ENCODE data around the gene STRC. TPM values are rescaled to one million over a fixed set of nuclear protein-coding genes. Genes with fewer than 3 reads are reported as not detected.
"Not testable (repeated sequence)": the region's sequence is repeated elsewhere in the genome, so short reads cannot be mapped to it uniquely, and the experiment has no call there.

The STRC gene
- total and polyA plus RNA-seq, 5 experiments from 2014 or later = 0.08 to 5.4 (median 4.2) TPM; not detected in 2

DNA sequence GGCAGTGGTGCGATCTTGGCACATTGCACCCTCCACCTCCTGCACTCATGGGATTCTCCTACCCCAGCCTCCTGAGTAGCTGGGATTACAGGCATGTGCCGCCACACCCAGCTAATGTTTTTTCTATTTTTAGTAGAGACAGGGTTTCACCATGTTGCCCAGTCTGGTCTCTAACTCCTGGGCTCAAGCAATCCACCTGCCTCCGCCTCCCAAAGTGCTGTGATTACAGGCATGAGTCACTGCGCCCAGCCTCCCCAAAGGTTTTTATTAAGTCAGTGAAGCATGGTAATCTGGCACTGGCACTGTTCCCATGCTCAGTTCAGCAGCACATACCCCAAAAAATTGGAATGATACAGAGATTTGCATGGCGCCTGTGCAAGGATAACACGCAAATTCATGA, 16.4 kb downstream of the STRC start:
- H3K27ac Mint-ChIP-seq, H3K9me3 Mint-ChIP-seq, POLR2A ChIA-PET, DNase-seq, H3K4me3 Mint-ChIP-seq, H3K36me3 Mint-ChIP-seq, H3K4me1 Mint-ChIP-seq, ATAC-seq: not testable (repeated sequence)
- peaks cover 12 to 36% (median 28%) of the 10 kb centered on the region in 5 donors for H3K27me3 Mint-ChIP-seq

DNA sequence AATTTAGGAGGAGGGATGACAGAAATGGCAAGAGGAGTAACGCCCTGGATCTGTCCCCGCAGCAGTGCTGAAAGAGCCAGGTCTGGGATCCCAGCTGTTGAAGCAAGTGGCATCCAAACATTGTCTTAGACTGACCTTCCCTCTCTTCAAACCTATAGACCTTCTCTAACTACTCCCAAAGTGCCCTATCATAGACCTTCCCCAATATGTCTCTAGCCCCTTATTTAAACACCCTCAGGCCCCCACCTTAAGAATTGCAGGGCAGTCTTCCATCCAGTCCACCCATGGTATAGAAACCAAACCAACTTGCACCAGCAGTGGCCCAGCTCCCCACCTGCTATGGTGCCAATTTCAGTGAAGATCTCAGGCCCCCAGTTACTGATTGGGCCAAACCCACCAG, 18.4 kb downstream of the STRC start:
- DNase-seq, ATAC-seq, H3K4me1 Mint-ChIP-seq, POLR2A ChIA-PET, H3K9me3 Mint-ChIP-seq, H3K4me3 Mint-ChIP-seq, H3K36me3 Mint-ChIP-seq: not testable (repeated sequence)
- Mint-ChIP-seq H3K27me3 (peaks cover 20 to 46% (median 36%) of the 10 kb centered on the region in 5 donors), H3K27ac (peak overlapping the region in 1 of 10 donors; percentile 37)

DNA sequence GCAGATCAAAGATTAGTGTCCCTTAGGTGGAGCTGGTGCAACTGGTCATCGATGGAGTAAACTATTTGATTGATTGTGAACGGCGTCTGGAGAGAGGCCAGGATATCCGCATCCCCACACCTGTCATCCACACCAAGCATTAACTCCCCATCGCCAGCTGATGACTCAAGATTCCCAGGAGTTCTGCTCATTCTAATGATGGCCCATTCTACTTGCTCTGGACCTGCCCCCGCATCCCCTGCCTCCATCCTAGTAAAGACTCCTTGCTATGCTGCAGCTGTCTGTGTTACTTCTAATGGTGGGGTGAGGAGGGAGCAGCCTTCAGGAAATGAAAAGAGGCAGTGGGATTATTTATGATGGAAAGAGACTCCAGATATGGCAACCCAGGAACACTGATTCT, 19.5 kb downstream of the STRC start:
- H3K36me3 Mint-ChIP-seq, POLR2A ChIA-PET, H3K27ac Mint-ChIP-seq, H3K4me1 Mint-ChIP-seq, DNase-seq, H3K9me3 Mint-ChIP-seq, ATAC-seq, H3K4me3 Mint-ChIP-seq: not testable (repeated sequence)
- H3K27me3 Mint-ChIP-seq = peaks cover 18 to 38% (median 32%) of the 10 kb centered on the region in 5 donors

DNA sequence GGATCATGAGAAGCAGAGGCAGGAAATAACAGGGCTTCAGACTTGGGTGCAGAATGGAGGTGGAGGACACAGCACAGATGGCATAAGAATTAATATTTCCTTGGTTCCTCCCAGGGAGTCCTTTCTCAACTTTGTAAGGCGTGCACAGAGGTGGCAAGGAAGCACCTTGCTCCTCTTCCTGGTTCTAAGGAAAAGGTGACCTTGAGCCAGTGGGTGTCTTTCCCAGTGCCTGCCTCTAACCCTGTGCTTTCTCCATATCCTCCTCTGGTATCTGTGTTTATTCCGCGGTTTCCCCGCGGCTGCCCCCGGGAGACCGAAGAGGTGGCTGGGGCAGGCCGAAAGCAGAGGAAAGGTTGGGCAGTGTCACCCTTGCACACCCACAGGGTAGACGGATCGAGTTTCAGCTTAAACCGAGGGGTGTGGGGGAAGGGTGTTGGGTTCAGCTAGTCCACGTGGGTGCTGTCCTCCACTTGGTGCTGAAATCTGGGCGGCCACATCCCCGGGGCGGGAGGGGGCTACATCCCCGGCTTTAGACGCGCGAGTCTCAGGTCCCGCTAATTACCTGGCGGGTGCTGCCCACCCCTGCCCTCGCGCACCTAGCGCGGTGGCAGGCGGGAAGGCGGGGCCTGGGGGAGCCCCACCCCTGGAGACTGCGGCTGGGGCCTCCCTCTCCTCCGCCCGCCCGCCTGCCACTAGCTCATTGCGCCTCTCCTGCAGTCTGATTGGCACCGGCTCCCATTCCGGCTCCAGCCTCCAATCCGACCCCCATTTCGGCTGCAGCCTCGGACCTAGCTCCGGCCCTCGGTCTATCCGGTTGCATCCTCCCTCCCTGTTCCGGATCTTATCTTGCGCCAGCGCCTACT, 25.0 kb downstream of the STRC start, which contains the start of gene CKMT1B:
CKMT1B (plus strand) TSS at position 700 of the 863 bp plus-strand sequence. CDS start 192 bp downstream, outside the sequence.
- H3K9me3 Mint-ChIP-seq = not testable (repeated sequence)

DNA sequence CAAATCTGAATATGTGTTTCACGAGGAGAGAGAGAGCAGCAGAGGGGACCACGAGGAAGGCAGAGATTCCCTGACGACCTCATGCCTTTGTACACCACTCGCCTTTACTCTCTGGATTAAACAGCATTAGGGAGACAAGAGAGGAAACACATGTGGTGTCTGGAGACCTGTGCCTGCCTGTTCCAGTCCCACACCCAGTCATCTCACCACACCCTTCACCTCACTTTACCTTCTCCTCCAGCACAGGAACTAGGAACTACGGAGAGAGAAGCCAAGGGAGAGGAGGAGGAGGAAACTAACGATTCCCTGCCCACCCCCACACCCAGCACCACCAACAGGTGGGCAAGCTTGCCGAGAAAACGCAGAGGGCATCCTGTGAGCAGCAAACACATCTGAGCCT, 25.8 kb downstream of the STRC start:
- H3K4me1 Mint-ChIP-seq, H3K4me3 Mint-ChIP-seq, H3K27ac Mint-ChIP-seq, POLR2A ChIA-PET, H3K36me3 Mint-ChIP-seq, DNase-seq, H3K9me3 Mint-ChIP-seq, ATAC-seq: not testable (repeated sequence)
- H3K27me3 Mint-ChIP-seq = peaks cover 11 to 17% (median 13%) of the 10 kb centered on the region in 5 donors

More for the DNA sequence above, 25.0 kb downstream of the STRC start, which contains the start of gene CKMT1B:
- H3K36me3 Mint-ChIP-seq, H3K4me3 Mint-ChIP-seq, H3K27ac Mint-ChIP-seq, POLR2A ChIA-PET, H3K4me1 Mint-ChIP-seq, DNase-seq: not testable (repeated sequence)
- peak; percentile 16 to 24 for ATAC-seq
- H3K27me3 Mint-ChIP-seq = peaks cover 12 to 24% (median 16%) of the 10 kb centered on the region in 5 donors

DNA sequence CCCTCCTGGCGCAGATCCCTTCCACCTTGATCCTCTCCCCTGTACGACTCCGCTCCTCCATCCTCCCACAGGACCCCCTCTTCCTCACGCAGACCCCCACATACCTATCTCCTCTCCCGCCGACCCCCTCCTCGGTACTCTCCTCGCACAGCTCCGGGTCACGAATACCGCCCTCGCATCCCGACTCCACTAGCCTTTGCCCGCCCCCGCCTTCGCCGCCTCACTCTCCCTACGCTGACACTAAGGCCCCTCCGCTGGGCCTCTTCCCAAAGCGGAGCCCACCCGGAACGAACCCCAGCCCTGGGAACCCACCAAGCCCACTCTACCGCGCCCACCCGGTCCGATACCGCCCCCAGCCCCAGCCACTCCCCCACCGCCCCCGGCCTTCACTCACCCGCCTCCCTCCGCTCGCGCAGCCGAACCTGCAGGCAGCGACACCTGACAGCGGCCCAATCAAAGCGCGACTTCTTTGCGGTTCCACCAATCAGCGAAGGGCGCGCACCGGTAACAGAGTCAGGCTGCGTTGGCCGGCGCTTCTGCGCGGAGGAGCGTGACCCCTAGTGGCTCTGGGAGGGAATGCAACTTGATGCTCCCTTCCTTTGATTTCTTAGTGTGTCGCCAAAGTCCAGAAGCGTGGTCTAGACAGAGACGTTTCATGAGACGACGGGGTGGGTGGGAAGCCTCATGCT, 28.7 kb downstream of the STRC start, which contains the start of gene PPIP5K1:
PPIP5K1 (minus strand) TSS at position 431 of the 689 bp plus-strand sequence. CDS start 5,704 bp downstream, outside the sequence.
- DNase-seq, H3K27ac Mint-ChIP-seq, H3K27me3 Mint-ChIP-seq, H3K9me3 Mint-ChIP-seq, H3K4me1 Mint-ChIP-seq, POLR2A ChIA-PET, H3K36me3 Mint-ChIP-seq, H3K4me3 Mint-ChIP-seq: not testable (repeated sequence)
- peak; percentile 99 for ATAC-seq

DNA sequence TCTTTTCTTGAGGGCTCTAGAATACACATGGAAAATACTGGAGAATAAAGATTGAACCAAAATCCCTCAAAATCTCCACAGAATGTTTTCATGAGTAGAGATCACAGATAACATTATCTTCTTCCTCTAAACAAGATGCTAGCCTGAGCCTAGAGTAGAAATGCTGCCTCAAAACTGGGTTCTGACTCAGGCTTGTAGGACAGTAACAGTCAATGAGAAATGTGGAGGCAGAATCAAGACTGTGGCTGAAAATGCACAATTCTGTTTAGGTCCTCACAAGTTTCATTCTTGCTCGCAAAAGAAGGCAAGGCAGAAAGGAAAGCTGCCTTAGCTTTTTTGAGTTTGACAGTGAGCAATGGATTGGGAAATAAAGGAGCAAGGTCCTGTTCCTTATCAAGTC, 44.0 kb downstream of the STRC start:
- H3K27ac Mint-ChIP-seq, H3K27me3 Mint-ChIP-seq, ATAC-seq, POLR2A ChIA-PET, DNase-seq, H3K4me3 Mint-ChIP-seq, H3K9me3 Mint-ChIP-seq, H3K4me1 Mint-ChIP-seq, H3K36me3 Mint-ChIP-seq: not testable (repeated sequence)

DNA sequence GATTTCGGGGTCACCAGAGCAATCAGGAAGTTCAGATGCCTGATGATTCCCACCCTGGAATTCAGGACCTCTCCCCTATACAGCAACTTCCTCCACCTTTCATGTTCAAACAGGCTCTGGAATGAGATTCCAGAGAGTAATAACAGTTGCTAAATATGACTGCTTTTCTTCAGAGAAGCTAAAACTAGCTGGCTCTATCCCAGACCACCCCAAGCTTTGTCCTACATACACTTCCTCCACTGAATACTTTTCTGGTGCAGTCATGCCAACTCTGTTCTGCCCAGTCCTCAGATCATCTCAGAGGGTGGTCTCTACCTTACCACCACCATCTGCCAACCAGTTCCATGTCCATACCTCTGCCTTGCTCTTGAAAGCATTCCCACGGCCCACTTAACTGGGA, 52.0 kb downstream of the STRC start:
- POLR2A ChIA-PET, ATAC-seq, H3K27me3 Mint-ChIP-seq, H3K36me3 Mint-ChIP-seq, DNase-seq, H3K4me1 Mint-ChIP-seq, H3K4me3 Mint-ChIP-seq, H3K27ac Mint-ChIP-seq, H3K9me3 Mint-ChIP-seq: not testable (repeated sequence)

DNA sequence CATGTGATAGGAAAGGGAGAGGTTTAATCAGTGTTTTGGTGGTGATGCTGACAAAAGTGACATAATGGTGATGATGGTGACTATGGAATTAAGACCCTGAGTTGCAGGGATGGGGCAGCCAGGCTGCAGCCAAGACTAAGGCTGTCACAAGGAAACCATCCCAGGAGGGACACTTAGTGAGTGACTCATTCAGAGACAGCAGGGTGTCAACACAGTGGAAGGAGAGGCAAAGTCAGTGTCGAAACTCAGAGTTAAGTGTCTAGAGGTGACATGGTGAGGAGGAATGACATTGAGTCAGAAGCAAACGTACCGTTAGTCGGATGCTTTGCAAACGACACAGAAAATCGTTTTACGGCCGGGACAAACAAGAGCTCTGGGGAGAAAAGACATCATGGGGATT, 54.8 kb downstream of the STRC start:
- H3K27me3 Mint-ChIP-seq, H3K4me1 Mint-ChIP-seq, H3K9me3 Mint-ChIP-seq, POLR2A ChIA-PET, DNase-seq, ATAC-seq, H3K36me3 Mint-ChIP-seq, H3K4me3 Mint-ChIP-seq, H3K27ac Mint-ChIP-seq: not testable (repeated sequence)

DNA sequence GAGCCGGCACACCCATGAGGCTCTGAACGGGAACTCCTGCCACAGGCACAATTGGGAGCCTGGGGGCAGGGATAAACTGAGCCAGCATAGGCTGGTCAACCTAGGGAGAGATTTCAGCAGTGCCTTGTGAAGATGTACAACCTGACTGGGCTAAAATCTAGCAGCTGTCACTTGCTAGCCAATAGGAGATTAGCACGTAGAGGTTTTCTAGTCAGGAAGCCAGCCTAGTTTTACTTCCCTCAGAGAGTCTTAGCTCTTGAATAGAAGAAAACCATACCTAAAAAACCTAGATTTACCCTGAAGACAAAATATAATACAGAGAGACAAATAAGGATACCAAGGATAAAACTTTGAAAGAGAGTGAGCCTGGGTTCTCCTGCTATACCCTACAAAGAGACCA, 55.8 kb downstream of the STRC start:
- H3K4me1 Mint-ChIP-seq, POLR2A ChIA-PET, H3K4me3 Mint-ChIP-seq, DNase-seq, H3K9me3 Mint-ChIP-seq, H3K27ac Mint-ChIP-seq, ATAC-seq, H3K27me3 Mint-ChIP-seq: not testable (repeated sequence)
- H3K36me3 Mint-ChIP-seq = peaks cover 0 to 14% (median 4%) of the 10 kb centered on the region in 3 donors

DNA sequence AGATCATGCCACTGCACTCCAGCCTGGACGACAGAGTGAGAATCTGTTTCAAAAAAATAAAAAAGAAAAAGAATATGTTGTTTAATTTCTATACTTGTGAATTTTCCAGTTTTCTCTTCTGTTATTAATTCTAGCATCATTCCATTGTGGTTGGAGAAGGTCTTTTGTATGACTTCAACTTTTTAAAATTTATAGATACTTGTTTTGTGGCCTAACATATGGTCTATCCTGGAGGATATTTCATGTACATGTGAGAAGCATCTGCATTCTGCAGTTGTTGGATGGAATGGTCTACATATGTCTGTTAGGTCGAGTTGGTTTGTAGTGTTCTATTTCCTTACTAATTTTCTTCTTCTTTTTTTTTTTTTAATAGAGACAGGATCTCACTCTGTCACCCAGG, 65.6 kb downstream of the STRC start:
- no peak overlapping the region for H3K27ac Mint-ChIP-seq
- POLR2A ChIA-PET = no interaction called here
- H3K27me3 Mint-ChIP-seq = no peaks in the 10 kb centered on the region
- peaks cover 0 to 45% (median 14%) of the 10 kb centered on the region in 3 donors for H3K36me3 Mint-ChIP-seq
- H3K9me3 Mint-ChIP-seq = no peaks in the 10 kb centered on the region
- ATAC-seq (no peak), DNase-seq (no peak)
- H3K4me1 Mint-ChIP-seq = no peaks in the 10 kb centered on the region
- no peak overlapping the region for H3K4me3 Mint-ChIP-seq

DNA sequence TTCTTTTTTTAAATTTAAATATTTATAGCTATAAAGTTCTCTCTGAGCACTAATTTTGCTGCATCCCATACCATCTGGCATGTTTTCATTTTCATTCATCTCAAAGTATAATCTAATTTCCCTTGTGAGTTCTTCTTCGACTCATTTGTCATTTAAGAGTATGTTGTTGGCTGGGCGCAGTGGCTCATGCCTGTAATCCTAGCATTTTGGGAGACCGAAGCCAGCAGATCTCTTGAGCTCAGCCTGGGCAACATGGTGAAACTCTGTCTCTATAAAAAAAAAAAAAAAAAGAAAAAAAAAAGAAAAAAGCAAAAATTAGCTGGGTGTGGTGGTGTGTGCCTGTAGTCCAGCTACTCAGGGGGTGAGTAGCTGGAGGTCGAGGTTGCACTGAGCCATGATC, 66.3 kb downstream of the STRC start:
- no peaks in the 10 kb centered on the region for H3K4me1 Mint-ChIP-seq
- POLR2A ChIA-PET = no interaction called here
- no peak overlapping the region for H3K4me3 Mint-ChIP-seq
- H3K36me3 Mint-ChIP-seq = peaks cover 0 to 39% (median 17%) of the 10 kb centered on the region in 3 donors
- no peaks in the 10 kb centered on the region for H3K27me3 Mint-ChIP-seq
- H3K27ac Mint-ChIP-seq = no peak overlapping the region
- DNase-seq (no peak), ATAC-seq (no peak)
- no peaks in the 10 kb centered on the region for H3K9me3 Mint-ChIP-seq

Measured in naive thymus-derived CD8-positive, alpha-beta T cell (primary cell).